Omental fat pad (tissue), 4 donors: ENCODE data around the gene CTDP1. TPM values are rescaled to one million over a fixed set of nuclear protein-coding genes. Genes with fewer than 3 reads are reported as not detected.

Source experiments
- ATAC-seq: fragments of 150-250 bp; one replicate; pipeline ENCODE4 v1.9.1; 2016; ENCODE audit warnings: mild to moderate bottlenecking, moderate library complexity; ENCODE audit not compliant: low FRiP score
- DNase-seq: peaks from one replicate; pipeline ENCODE4 v3.0.0-alpha.2; 2019; ENCODE audit warnings: low spot score
- total RNA-seq, 4 donors: library from RNA; depleted of rRNA; stranded (reverse); fragments of >200 nt; gene quantifications; one replicate each; pipeline ENCODE4 v1.1.0, GENCODE V29; 2016
- TF ChIP-seq, protein P1 (sequence below), 3 donors: fragments of 450-650 bp; IDR thresholded peaks; one replicate each; pipeline ENCODE4 v1.5.1; 2016 to 2017; ENCODE audit warnings: antibody characterized with exemption in 3 of 3, mild to moderate bottlenecking in 3 of 3, moderate library complexity in 2 of 3

CTDP1 gene
- total RNA-seq, 4 donors from 2014 or later, result 11.8 to 25.2 (median 16.0) TPM

DNA sequence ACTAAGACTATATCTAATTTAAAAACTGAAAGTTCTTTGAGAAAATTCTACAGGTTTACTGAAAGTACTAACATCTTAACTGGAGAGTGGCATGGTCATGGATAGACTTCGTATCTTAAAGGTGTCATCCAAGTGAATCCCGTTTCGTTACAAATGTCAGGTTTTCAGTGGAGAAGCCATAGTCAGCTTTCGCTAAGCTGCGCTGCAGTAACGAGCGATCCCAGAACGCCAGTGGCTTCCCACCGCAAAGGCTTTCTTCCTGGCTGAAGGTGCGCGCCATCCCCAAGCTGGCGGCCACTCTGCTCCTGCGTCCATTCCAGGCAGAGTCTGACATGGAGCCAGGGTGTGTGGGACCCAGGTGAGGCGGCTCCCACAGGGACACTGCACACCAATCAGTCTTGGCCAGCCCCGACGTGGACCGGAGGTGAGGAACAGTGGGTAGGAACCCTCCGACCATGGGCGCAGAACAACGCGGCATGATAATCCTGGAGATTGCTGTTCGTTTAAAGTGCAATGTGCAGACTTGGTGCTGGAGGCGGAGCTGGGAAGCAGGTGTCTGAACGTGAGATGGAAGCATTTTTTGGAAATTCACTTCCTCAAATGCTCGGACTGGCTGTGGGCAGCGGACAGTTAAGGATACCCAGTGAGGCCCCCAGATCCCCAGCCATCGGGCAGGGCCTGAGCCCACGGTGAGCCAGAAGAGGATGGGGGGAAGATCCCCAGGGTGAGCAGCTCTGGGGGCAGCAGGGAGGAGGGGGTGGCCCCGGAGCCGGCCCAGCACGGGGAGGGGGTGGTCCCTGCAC lies 90.3 kb downstream of the CTDP1 start:
- TF ChIP-seq, protein P1, sequence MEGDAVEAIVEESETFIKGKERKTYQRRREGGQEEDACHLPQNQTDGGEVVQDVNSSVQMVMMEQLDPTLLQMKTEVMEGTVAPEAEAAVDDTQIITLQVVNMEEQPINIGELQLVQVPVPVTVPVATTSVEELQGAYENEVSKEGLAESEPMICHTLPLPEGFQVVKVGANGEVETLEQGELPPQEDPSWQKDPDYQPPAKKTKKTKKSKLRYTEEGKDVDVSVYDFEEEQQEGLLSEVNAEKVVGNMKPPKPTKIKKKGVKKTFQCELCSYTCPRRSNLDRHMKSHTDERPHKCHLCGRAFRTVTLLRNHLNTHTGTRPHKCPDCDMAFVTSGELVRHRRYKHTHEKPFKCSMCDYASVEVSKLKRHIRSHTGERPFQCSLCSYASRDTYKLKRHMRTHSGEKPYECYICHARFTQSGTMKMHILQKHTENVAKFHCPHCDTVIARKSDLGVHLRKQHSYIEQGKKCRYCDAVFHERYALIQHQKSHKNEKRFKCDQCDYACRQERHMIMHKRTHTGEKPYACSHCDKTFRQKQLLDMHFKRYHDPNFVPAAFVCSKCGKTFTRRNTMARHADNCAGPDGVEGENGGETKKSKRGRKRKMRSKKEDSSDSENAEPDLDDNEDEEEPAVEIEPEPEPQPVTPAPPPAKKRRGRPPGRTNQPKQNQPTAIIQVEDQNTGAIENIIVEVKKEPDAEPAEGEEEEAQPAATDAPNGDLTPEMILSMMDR (IDR thresholded peaks at IDR 0.05), result no peak
- DNase-seq (peak; percentile 8), ATAC-seq (peak; percentile 25)

DNA sequence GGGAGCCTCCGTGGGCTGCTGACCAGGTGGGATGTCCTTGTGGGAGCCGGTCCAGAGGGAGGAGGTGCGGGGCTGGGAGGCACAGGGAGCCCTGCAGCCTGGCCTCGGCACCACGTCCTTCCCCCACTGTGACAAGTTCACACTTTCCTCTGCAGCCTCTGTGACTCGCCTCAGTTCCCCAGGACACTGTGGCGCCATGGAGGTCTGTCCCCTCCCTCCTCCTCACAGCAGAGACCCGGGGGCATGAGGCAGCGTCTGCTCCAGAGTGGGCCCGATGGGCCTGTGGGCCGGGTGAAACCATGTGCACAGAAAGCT lies 90.9 kb downstream of the CTDP1 start:
- TF ChIP-seq, protein P1 (IDR thresholded peaks at IDR 0.05), result no peak
- ATAC-seq (no peak), DNase-seq (no peak)

DNA sequence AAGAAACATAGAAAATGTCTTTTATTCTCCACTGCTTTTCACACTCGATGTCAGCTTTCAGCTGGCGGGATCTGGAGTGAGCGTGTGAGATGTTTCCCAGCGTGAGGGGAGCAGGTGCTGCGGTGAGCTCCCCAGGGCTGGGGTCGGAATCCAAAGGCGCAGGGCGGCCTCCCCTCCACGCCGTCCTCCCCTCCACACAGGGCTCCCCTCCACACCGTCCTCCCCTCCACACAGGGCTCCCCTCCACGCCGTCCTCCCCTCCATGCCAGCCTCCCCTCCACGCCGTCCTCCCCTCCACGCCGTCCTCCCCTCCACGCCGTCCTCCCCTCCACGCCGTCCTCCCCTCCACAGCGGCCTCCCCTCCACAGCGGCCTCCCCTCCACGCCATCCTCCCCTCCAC lies 91.2 kb downstream of the CTDP1 start:
- peak; percentile 36 for ATAC-seq

DNA sequence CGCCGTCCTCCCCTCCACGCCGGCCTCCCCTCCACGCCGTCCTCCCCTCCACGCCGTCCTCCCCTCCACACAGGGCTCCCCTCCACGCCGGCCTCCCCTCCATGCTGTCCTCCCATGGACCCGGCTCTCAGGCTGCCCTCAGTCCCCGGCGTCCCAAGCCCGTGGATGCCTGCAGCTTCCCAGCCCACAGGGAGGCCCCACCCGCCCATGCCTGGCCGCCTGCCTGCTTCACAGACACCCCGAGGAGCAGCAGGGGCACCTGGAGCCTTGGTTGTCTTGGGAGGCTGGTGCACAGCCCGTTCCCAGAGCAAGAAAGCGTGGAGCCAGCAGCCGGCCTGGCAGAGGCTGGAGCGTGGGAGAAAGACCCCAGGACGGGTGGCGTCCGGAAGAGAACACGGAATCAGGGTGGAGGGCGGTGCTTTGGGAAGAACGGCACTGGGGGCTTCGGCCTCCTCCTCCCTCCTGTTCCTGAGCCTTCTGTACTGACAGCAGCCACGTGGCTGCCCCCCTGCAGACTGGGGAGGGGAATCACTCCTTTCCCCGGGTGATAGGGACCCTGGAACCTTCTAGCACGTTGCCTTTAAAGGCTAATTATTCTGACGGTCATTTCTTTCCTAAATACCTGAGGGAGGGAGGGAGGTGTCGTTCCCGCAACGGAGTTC lies 92.0 kb downstream of the CTDP1 start:
- DNase-seq (no peak), ATAC-seq (no peak)
- TF ChIP-seq, protein P1 (IDR thresholded peaks at IDR 0.05), result no peak

More for the DNA sequence above, 91.2 kb downstream of the CTDP1 start:
- DNase-seq, result no peak
- TF ChIP-seq, protein P1 (IDR thresholded peaks at IDR 0.05), result no peak

DNA sequence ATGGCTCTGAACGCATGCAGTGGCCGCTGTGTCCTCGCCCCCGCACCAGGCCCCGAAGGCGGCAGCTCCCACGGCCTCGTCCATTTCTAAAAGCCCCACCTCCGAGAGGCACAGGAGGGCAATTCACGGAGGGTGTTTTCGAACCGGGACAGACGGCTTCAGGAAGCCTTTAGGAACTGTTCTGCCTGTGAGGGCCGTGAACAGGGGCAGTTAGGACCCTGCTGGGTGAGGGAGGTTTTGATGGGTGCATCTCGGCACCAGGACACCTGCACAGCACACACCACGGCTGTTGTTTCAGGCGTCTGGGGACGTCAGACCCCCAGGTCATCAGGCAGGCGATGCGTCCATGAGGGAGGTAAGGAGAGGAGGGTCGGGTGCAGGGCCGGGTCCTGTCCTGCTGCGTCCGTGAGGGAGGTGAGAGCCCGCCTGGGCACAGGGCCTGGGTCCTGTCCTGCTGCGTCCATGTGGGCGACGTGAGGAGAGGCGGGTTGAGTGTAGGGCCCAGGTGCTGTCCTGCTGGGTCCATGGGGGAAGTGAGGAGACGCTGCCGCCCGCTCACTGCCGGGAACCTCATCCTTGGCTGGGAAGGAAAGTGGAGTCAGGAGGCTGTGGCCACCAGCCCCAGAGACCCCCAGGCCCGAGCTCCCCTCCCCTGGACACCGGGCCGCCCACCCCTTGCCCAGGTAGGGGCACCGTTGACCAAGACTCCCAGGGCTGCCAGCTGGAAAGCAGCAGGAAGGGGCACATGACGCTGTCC lies 92.7 kb downstream of the CTDP1 start:
- no peak for DNase-seq
- TF ChIP-seq, protein P1 (IDR thresholded peaks at IDR 0.05), result no peak
- no peak for ATAC-seq

DNA sequence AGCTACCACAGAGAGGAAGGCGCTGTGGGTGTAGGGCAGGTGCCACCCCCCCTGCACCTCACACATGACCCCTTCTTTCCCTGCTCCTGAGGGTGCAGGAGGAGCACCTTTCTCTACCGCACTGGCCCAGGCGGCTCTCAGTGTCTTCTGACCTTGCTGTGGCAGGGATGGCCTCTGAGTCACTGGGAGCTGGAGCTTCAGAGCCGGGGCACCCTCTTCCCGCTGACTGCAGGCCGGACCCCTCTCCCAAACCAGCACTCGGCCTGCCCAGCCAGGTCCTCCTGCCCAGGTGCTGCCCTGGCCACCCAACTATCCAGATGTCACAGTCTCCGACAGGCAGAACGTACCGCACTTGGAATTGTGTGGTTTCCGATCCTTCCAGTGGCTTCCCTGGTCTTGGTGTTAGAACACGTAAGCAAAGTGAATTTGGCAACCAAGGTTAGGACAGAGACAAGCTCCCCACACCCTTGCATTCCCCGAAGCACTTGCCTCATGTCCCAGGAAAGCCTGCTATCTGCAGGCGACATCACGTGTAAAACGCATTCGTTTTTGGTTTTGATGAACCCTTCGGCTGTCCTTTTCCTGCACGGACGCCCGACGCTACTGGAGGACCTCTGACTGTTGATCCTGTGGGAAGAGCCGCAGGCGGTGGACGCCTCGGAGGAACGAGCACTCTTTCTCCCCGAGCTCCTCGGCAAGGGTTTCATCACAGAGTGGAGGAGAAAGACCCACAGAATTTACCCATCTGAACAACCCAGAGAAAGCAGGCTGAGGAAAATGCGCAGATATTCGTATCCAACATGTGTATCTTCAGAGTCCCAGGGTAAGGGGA lies 93.5 kb downstream of the CTDP1 start:
- TF ChIP-seq, protein P1 (IDR thresholded peaks at IDR 0.05), result no peak
- ATAC-seq (no peak), DNase-seq (no peak)
